GM19043 (cell line): ENCODE results near the gene ZNF165.
A peak's percentile ranks its signal among the peaks of the same experiment; 100 is the strongest.
"Not testable (repeated sequence)": the region's sequence is repeated elsewhere in the genome, so short reads cannot be mapped to it uniquely, and the experiment has no call there.

Experiments used
- ATAC-seq: cut with Tn5 transposase; IDR thresholded peaks from one replicate; pipeline ENCODE4 v1.9.1; 2021; ENCODE audit warnings: low read depth; ENCODE audit not compliant: unreplicated experiment

Gene ZNF165

GRCh38 chr6:28118217-28118616, 37.8 kb downstream of the ZNF165 start:
- ATAC-seq, result no peak

- no peak for ATAC-seq
These were observed 41.5 kb downstream of the ZNF165 start for GRCh38 chr6:28121876-28122275.

- not testable (repeated sequence) for ATAC-seq
These were observed 41.9 kb downstream of the ZNF165 start for GRCh38 chr6:28122283-28122682.

GRCh38 chr6:28124350-28124970, 44.1 kb downstream of the ZNF165 start, which contains the start of gene ZSCAN16:
ZSCAN16 (plus strand) TSS chr6:28124609; CDS start chr6:28125444, 835 bp downstream.
- ATAC-seq, result peak; percentile 98

- no peak for ATAC-seq
These were observed 44.6 kb downstream of the ZNF165 start for GRCh38 chr6:28124971-28125353.

GRCh38 chr6:28125401-28125800, 45.0 kb downstream of the ZNF165 start:
- ATAC-seq, result no peak

GRCh38 chr6:28134015-28134414, 53.6 kb downstream of the ZNF165 start:
- no peak for ATAC-seq

GRCh38 chr6:28134716-28135115, 54.3 kb downstream of the ZNF165 start:
- no peak for ATAC-seq

GRCh38 chr6:28135393-28135792, 55.0 kb downstream of the ZNF165 start:
- no peak for ATAC-seq

- peak; percentile 46 for ATAC-seq
These were observed 56.5 kb downstream of the ZNF165 start for GRCh38 chr6:28136585-28137504.

GRCh38 chr6:28137505-28137981, 57.2 kb downstream of the ZNF165 start:
- peak; percentile 35 for ATAC-seq
